HG03066 (cell line): ENCODE results near the gene VAMP5.
"Not testable (repeated sequence)": the region's sequence is repeated elsewhere in the genome, so short reads cannot be mapped to it uniquely, and the experiment has no call there.

Experiments used
- ATAC-seq: cut with Tn5 transposase; IDR thresholded peaks from one replicate; pipeline ENCODE4 v1.9.1; 2021; ENCODE audit warnings: low read depth; ENCODE audit not compliant: unreplicated experiment

VAMP5 gene

GRCh38 chr2:85599468-85600234 lies 15.4 kb downstream of the VAMP5 start:
- ATAC-seq: no peak

GRCh38 chr2:85600235-85600575 lies 16.0 kb downstream of the VAMP5 start:
- no peak for ATAC-seq

- ATAC-seq: no peak
Observed at GRCh38 chr2:85600951-85601770, 16.9 kb downstream of the VAMP5 start.

- ATAC-seq: peak; percentile 39
Observed at GRCh38 chr2:85601771-85602475, 17.7 kb downstream of the VAMP5 start.

- peak; percentile 94 for ATAC-seq
Observed at GRCh38 chr2:85602476-85603234, 18.4 kb downstream of the VAMP5 start, which contains the start of gene TMEM150A. TSS of gene TMEM150A (minus strand) at chr2:85602698. CDS start at chr2:85601948, 750 bp downstream.

GRCh38 chr2:85604133-85604444 lies 19.9 kb downstream of the VAMP5 start:
- not testable (repeated sequence) for ATAC-seq

GRCh38 chr2:85604568-85605339 lies 20.5 kb downstream of the VAMP5 start:
- ATAC-seq: no peak

GRCh38 chr2:85605406-85606115 lies 21.3 kb downstream of the VAMP5 start:
- ATAC-seq: no peak

GRCh38 chr2:85606116-85606455 lies 21.9 kb downstream of the VAMP5 start:
- no peak for ATAC-seq

- ATAC-seq: no peak
Observed at GRCh38 chr2:85607268-85608215, 23.3 kb downstream of the VAMP5 start.

- ATAC-seq: peak; percentile 5
Observed at GRCh38 chr2:85611217-85611704, 27.0 kb downstream of the VAMP5 start.

- peak; percentile 52 for ATAC-seq
Observed at GRCh38 chr2:85611705-85612587, 27.7 kb downstream of the VAMP5 start, which contains the start of gene C2orf68. TSS of gene C2orf68 (minus strand) at chr2:85612066. CDS start at chr2:85611984, 82 bp downstream.

GRCh38 chr2:85613717-85614515 lies 29.7 kb downstream of the VAMP5 start:
- ATAC-seq: no peak

- ATAC-seq: not testable (repeated sequence)
Observed at GRCh38 chr2:85614757-85615156, 30.5 kb downstream of the VAMP5 start.

- no peak for ATAC-seq
Observed at GRCh38 chr2:85615413-85615728, 31.1 kb downstream of the VAMP5 start.

- ATAC-seq: not testable (repeated sequence)
Observed at GRCh38 chr2:85617723-85618122, 33.5 kb downstream of the VAMP5 start.
